Thoracic aorta (tissue), 2 donors: Measurements from ENCODE around the gene PRKCA. TPM values are rescaled to one million over a fixed set of nuclear protein-coding genes. Genes with fewer than 3 reads are reported as not detected.

ENCODE experiments used
- ATAC-seq: fragments of 150-250 bp; one replicate; pipeline ENCODE4 v1.8.0; 2017; ENCODE audit warnings: low read depth; ENCODE audit not compliant: insufficient number of reproducible peaks, low FRiP score
- DNase-seq: peaks from one replicate; pipeline ENCODE4 v3.0.0-alpha.2; 2020; ENCODE audit warnings: low spot score
- H3K27ac ChIP-seq, 2 donors: fragments of 200-600 bp; sonication (generic); 1 replicate in 1 of 2; 2 replicates in 1 of 2; pipeline ENCODE4 v1.5.1; 2016; ENCODE audit warnings: mild to moderate bottlenecking in 2 of 2, moderate library complexity in 2 of 2
- H3K27me3 ChIP-seq: fragments of 200-600 bp; sonication (generic); replicated peaks from 2 replicates; pipeline ENCODE4 v1.6.0; 2016; ENCODE audit warnings: mild to moderate bottlenecking; ENCODE audit not compliant: insufficient read depth
- H3K36me3 ChIP-seq: fragments of 200-600 bp; sonication (generic); one replicate; pipeline ENCODE4 v1.5.1; 2016
- H3K4me1 ChIP-seq, 2 donors: fragments of 200-600 bp; sonication (generic); 1 replicate in 1 of 2; 2 replicates in 1 of 2; pipeline versions ENCODE4 v1.5.1 to v1.6.0; 2016; ENCODE audit warnings: low read depth in 2 of 2, mild to moderate bottlenecking in 1 of 2; ENCODE audit not compliant: control insufficient read depth in 1 of 2
- H3K4me3 ChIP-seq: fragments of 200-600 bp; sonication (generic); 2 replicates; pipeline ENCODE4 v1.5.1; 2016; ENCODE audit warnings: mild to moderate bottlenecking
- H3K9me3 ChIP-seq: fragments of 200-600 bp; sonication (generic); 2 replicates; pipeline ENCODE4 v1.5.1; 2016
- CTCF ChIP-seq: fragments of 200-600 bp; sonication (generic); IDR thresholded peaks from one replicate; pipeline ENCODE4 v1.5.1; 2019; ENCODE audit warnings: antibody characterized with exemption
- total RNA-seq, 2 donors: library from RNA; depleted of rRNA; stranded (reverse); fragments of >200 nt; gene quantifications; one replicate each; pipeline versions ENCODE4 v1.1.0 to v1.2.3, GENCODE V29; 2016

Gene PRKCA
- total RNA-seq, 2 donors from 2014 or later = 9.1 to 11.6 TPM

- no peak for TF ChIP-seq CTCF
- DNase-seq (no peak), ATAC-seq (no peak)
- H3K36me3 ChIP-seq = no peaks in the 10 kb centered on the region
- H3K4me3 ChIP-seq = no peak overlapping the region
- no peaks in the 10 kb centered on the region for H3K9me3 ChIP-seq
- no peaks in the 10 kb centered on the region for H3K4me1 ChIP-seq
- no peak overlapping the region for H3K27ac ChIP-seq
- no peaks in the 10 kb centered on the region for H3K27me3 ChIP-seq
Observed at GRCh38 chr17:66676421-66676820, 374.0 kb downstream of the PRKCA start.

DNA sequence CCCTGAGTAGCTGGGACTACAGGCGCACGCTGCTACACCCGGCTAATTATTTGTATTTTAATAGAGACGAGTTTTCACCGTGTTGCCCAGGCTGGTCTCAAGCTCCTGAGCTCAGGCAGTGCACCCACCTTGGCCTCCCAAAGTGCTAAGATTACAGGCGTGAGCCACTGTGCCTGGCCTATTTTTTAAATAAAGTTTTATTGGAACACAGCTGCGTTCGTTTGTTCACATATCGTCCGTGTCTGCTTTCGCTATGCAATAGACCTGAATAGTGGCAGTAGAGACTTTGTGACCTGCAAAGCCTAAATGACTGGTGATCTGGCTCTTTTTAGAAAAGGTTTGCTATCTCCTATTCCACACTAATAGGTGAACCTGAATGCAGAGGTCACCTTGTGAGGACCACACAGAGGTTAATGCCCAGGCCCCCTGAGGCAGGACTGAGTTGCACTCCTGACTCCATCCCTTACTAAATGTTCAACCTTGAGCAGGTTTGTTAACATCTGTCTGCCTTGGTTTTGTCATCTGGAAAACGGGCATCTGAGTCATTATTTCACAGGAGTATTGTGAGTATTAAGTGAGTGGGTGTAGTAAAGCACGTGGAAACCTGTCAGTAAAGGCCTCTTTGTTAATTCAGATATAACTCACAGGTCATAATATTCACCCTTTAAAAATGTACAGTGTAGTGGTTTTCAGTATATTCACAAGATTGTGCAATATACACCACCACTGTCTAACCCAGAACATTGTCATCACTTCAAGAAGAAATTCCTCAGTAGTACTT lies 375.0 kb downstream of the PRKCA start:
- H3K4me3 ChIP-seq = no peak overlapping the region
- ATAC-seq (no peak), DNase-seq (no peak)
- TF ChIP-seq CTCF = no peak
- no peaks in the 10 kb centered on the region for H3K4me1 ChIP-seq
- no peaks in the 10 kb centered on the region for H3K36me3 ChIP-seq
- H3K27ac ChIP-seq = no peak overlapping the region
- no peaks in the 10 kb centered on the region for H3K9me3 ChIP-seq
- H3K27me3 ChIP-seq = no peaks in the 10 kb centered on the region

DNA sequence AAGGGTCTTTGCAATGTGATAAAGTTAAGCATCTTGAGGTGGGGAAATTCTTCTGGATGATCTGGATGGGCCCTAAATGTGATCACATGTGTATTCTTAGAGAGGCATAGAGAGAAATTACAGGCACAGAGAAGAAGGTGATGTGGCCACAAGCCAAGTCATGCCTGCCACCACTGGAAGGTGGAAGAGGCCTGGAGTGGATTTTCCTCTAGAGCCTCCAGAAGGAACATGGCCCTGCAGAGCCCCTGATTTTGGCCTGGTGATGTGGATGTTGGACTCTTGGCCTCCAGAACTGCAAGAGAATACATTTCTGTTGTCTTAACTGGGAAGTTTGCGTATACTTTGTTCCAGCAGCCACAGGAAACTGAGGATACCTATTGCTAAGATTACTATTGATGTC lies 375.6 kb downstream of the PRKCA start:
- ATAC-seq (no peak), DNase-seq (no peak)
- no peak for TF ChIP-seq CTCF
- Histone ChIP-seq H3K27ac (no peak overlapping the region), H3K9me3 (no peaks in the 10 kb centered on the region), H3K27me3 (no peaks in the 10 kb centered on the region), H3K36me3 (no peaks in the 10 kb centered on the region), H3K4me1 (no peaks in the 10 kb centered on the region), H3K4me3 (no peak overlapping the region)

DNA sequence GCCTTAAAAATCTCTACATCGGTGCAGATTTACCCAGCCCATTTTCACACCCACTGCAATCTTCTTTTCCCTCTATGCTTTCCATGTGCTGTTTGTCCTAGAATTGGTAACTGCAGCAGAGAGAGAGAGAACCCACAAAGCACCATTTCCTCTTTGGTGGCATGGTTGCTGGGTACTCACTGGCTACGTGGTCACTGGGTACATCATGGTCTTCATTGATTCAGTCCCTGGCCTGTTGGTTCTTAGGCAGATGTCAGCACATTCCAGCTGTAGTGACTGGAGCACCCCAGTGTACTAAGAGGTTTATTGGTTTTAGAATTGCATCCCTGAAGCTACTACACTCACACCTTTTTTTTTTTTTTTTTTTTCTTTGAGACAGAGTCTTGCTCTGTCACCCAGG lies 376.4 kb downstream of the PRKCA start:
- Histone ChIP-seq H3K36me3 (no peaks in the 10 kb centered on the region), H3K27ac (no peak overlapping the region), H3K9me3 (no peaks in the 10 kb centered on the region), H3K27me3 (no peaks in the 10 kb centered on the region), H3K4me3 (no peak overlapping the region), H3K4me1 (no peaks in the 10 kb centered on the region)
- no peak for TF ChIP-seq CTCF
- no peak for ATAC-seq
- no peak for DNase-seq

GRCh38 chr17:66679631-66680517 lies 377.5 kb downstream of the PRKCA start:
- H3K4me3 ChIP-seq = no peak overlapping the region
- H3K27me3 ChIP-seq = no peaks in the 10 kb centered on the region
- DNase-seq = no peak
- no peaks in the 10 kb centered on the region for H3K4me1 ChIP-seq
- ATAC-seq = no peak
- H3K36me3 ChIP-seq = no peaks in the 10 kb centered on the region
- no peak overlapping the region for H3K27ac ChIP-seq
- TF ChIP-seq CTCF = no peak
- H3K9me3 ChIP-seq = no peaks in the 10 kb centered on the region
